NCI-H345 treated with DMSO at 0.1 percent for 48 hours (cell line): Measurements from ENCODE around the gene RHOXF1.
"Not testable (repeated sequence)": the region's sequence is repeated elsewhere in the genome, so short reads cannot be mapped to it uniquely, and the experiment has no call there.

ENCODE experiments used
- DNase-seq: peaks from one replicate; lab custom pipeline; 2025; ENCODE audit not compliant: unreplicated experiment; lab: John Stamatoyannopoulos, UW

RHOXF1 gene

DNA sequence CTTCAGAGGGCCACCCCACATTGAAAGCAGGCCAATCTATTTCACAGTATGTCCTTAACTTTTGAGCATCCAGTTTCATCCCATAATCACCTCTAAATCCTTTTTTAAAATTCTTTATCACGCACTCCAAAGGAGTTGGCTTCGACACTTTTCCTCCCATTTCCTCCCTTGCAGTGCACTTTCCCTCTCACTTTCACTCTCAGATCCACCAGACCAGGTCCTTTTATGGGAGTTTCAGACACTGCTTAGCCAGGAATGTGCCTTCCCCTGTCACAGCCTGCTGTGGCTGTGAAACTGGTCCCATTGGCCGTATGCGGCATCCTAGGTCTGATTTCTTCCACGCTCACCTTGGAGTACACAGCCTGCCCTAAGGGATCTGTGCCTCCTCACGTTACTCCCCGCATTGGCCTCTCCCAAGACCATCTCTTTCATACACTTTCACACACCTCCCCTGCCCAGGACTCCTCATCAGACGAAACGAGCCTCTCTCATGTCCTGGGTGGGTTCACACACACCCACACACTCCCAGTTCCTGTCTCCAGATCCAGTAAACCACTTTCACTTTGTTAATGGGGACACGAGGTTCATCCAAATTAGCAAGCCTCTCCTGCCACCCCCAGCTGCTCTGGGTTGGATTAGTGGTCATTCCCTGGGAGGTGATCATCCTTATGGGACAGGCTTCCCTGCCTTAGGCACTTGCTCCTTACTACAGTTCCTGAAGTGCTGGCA lies 28.3 kb downstream of the RHOXF1 start:
- no peak for DNase-seq

- not testable (repeated sequence) for DNase-seq
These were observed 30.0 kb downstream of the RHOXF1 start for GRCh38 chrX:120085553-120086185.

DNA sequence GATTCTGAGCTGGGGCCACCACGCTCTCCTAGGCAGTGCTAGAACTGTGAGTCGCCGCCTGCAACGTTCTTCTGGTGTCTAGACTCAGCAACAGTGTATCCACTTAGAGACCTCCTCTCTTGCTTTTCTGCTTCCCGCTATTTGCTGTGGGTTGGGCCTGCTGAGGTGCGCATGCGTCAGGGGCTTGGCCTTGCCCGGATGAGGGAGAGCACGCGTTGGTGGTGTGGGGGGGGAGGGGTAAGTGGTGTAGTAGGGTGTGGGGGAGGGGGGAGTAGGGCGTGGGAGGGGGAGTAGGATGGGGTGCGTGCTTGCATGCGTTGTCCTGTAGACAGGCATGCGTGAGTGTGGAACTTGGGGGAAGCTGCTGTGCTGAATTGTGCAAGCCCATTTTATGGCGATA lies 38.1 kb downstream of the RHOXF1 start, which contains the start of gene RHOXF2B:
TSS of gene RHOXF2B (minus strand) at position 101 of the 400 bp plus-strand sequence. CDS start 138 bp downstream, outside the sequence.
- not testable (repeated sequence) for DNase-seq

- not testable (repeated sequence) for DNase-seq
These were observed 49.5 kb downstream of the RHOXF1 start for GRCh38 chrX:120066169-120066568.
